CD4-positive, alpha-beta T cell treated with Interleukin-15 for 1 hour (primary cell): ENCODE data around the gene ZBTB21.
"Not testable (repeated sequence)": the region's sequence is repeated elsewhere in the genome, so short reads cannot be mapped to it uniquely, and the experiment has no call there.

Experiments
- DNase-seq: peaks from one replicate; pipeline ENCODE4 v3.0.0-alpha.2; 2020

The ZBTB21 gene

DNA sequence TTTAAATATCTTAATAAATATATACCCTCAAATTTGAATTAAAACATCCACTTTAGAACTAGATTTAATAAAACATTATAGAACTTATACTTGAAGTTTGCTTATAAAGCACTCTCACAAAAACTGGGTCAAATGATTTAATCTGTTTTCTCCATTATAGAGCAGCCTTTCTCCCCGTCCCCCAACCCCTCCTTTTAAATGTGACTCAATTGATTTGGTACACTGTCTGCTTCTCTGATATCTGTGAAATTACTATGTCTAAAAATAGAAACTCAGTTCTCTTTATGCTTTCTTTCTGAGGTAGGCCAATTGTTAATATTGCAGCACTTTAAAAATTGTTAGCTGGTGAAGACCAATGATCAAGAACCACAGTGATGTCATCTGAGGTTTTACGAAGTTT, 6.9 kb upstream of the ZBTB21 start:
- DNase-seq = no peak

DNA sequence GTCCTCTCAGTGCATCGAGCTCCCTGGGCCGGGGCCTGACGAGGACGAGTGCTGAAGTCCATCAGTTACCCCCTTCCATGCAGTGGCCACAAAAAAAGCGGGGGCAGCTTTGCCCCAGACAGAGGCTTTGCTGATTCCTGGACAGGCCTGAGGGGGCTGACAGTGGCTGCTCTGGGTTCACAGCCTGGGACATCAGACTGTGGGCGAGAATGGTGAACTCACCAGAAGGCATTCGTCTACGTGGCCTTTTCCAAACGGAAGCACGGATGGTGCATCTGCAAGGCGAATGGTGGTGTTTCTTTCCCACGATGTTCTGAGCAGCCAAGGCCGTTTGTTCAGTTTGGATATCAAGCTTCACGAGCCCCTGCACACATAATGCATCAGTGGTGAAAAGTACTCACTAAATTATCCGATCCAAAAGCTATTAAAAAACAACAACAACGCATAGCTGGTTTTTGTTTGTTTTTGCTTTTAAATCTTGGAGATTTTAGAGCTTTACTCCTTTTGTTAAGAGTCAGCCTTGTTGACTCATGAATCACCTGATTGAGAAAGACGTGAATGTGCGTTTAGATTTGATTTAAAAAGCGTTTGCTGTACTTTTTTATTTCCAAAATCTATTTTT, 6.3 kb upstream of the ZBTB21 start:
- DNase-seq = no peak

- no peak for DNase-seq
Measured at GRCh38 chr21:42013931-42014330, 3.8 kb upstream of the ZBTB21 start.

DNA sequence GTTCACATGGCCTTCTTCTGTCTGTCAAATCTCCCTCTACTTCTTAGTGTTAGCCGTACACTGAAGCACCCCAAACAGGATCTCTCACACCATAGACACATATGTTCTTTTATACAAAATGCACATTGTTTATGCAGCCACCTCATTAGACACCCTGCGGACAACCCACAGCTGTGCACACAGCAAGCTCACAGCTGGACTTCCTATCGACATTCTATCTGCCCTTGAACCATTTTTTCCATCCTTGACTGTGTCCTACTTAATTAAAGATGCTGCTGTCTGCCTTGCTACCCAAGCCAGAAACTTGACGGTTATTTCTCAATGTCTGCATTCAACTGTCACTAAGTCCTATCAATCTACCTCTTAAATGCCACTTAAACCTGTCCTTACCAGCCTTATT, 3.2 kb upstream of the ZBTB21 start:
- DNase-seq = no peak

DNA sequence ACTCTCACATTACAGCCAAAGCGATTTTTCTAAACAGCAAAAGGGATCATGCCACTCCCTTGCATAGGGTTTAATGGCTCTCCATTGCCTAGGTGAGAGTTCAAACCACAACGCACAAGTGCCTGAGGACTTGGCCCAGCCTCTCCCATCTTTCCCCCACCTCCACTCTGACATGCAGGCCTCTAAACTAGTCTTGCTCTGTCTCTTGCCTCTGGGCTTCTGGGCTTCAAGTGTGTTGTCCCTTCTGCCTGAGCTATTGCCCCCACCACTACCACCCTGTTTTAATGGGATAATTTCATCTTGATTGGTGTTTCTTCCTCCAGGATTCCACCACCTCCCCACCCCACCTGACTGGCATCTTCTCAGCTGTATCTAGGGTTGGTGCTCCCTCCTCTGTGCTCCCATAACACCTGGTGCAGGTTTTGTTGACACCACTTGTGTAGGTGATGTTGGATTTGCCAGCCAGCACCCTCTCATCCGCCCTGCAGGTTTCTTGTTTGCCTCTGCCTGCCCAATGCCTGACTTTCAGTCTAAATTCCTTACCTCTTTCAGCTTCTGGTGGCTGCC, 2.7 kb upstream of the ZBTB21 start:
- DNase-seq = no peak

DNA sequence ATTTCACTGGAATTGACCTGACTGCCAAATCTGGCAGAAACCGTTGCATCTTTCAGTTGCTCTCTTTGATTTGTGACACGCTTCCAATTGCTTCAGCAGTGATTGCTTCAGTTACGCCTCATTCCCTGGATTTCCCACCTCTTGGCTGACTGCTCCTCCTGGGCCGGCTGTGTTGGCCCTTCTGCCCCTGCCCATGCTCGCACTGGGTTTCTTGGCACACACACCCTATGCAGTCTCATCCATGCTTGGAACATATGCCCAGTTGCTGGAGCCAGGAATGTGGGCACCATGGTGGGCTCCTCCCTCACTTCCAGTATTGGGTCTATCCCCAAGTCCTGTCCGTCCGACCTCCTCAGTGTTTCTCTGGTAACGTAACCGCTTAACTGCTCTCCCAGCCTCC, 2.2 kb upstream of the ZBTB21 start:
- no peak for DNase-seq

DNA sequence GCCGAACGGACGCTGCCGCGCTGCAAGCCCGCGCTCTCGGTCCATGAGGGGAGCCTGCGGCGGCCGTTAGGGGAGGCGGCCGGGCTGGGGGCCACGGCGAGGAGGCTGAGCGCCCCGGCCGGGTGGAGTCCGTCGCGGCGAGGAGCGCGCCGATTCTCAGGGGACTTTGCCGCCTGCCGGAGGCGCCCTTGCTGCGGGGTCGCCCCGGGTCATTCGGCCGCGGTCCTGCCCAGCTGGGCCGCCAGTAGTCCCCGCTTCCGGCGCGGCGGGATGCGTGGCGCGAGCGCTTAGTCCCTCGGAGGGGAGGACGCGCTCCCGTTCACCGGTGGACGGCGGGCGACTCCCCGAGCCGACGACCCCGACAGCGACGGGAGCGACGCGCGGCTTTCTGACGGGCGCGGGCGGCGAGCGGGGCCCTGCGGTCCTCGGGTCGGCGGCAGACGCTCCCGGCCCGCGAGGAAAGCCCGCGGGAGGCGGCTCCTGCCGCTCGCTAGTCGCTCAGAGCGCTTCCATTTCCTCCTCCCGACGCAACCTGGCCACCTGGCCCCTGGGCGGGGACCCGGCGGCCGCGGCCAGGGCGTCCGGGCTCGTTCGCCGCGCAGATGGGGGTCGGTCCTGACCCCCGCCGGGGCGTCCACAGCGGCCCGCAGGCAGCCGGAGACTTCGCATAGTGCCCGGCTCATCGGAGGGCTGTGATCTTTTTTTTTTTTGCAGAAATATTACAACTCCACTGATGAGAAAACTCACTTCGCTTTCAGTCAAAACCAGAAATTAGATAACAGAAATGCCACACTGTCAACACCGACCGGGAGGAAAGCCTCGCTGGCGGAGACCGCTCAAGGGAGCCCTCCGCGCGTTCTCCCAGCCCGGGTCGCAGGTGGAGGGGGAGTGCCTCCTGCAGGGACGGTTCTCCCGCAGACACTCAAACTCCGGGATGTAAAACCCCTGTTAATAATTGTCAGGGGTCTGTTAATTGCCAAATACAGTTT, 641 bp upstream of the ZBTB21 start:
- no peak for DNase-seq

DNA sequence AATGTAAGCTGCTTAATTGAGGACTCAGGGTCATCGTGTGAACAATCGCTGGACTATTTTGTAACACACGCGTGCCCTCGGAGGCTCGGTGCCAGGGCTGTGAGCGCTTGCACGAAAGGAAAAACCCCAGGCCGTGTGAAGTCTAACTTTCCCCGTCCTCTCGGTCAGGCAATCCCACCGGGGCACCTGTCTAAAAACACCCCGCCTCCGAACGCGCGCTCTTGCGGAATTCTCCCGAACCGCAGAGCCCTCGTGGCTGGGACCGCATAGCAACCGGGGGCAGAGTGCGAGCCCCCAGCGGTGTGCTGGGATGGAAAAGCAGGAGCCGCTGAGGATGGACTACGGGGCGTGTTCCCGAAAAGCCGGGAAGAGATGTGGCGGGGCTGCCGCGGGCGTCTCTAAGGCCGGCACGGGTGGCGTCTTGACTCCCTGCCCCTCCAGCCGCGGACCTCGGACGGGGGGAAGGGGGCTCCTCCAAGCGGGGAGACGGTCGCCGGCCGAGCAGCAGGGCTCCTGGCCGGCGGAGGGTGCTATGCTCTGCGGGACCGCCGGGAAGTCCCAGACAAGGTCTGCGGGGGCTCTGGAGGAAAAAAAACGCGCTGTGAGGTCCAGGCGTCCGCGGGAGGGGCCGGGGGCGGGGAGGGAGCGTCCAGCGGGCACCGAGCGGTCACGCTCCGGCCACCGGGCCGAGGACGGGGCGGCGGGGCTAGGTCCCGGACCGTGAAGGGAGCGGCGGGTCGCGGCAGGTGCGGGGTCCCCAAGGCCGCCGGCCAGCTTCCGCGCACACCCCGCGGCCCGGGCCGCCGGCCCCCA, 936 bp downstream of the ZBTB21 start:
- DNase-seq = peak; percentile 59

DNA sequence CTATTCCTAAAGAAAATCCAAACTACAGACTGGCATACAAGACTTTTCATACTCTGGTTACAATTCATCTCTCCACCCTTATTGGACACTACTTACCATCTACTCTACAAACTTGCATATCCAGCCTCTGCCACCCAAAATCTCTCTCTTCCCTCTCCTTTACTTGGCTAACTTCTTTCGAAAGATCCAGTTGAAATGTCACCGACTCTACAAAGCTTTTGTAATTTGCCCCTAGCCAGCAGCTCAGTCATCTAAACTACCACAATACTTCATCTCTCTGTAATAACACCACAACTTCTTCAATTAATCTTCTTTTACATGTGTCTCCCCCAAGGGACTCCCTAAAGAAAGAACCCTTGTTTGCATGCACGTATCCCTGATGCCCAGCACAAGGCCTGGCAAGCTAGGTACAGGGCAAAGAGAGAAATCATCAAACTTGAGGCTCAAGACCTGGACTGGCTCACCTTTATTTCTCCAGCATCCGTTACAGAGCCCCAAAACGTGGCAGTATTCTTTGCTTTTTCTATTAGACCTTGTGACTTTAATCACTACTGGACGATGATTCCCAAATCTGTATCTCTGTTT, 2.7 kb downstream of the ZBTB21 start:
- DNase-seq = no peak

- DNase-seq = no peak
Measured at GRCh38 chr21:42006765-42007164, 3.4 kb downstream of the ZBTB21 start.

GRCh38 chr21:42004406-42005199, 5.6 kb downstream of the ZBTB21 start:
- DNase-seq = no peak

- DNase-seq = no peak
Measured at GRCh38 chr21:42003051-42003461, 7.1 kb downstream of the ZBTB21 start.

GRCh38 chr21:42002421-42002958, 7.7 kb downstream of the ZBTB21 start:
- DNase-seq = no peak

DNA sequence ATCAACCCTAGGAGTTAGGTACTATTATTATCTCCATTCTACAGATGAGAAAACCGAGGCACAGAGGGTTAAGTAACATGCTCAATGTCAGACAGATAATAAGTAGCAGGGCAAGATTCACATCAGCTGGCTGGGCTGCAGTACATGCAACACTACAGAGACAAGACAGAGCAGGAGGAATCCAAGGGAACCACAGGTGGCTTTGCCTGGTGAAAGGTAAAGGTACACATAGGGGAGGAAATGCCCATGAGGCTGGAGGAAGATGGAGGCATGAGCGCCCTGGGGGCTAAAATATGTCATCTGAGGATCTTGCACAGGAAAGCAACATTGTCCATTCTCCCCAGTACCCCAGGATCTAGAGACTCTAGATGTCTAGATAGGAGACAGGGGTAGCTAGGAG, 8.4 kb downstream of the ZBTB21 start:
- DNase-seq = no peak

DNA sequence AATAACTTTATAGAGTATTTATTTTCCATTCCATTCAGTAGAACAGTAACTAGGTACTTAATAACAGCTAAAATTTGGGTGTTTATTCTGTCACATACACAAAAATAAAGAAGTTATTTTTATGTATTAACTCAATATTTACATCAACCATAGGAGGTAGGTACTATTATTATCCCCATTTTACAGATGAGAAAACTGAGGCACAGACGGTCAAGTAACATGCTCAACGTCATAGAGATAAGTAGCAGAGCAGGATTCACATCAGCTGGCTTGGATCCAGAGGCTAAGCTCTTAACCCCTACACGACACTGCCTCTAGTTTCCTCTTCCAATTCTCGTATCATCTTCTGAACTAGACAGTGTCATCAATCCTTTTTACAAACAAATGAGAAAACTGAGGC, 9.3 kb downstream of the ZBTB21 start:
- no peak for DNase-seq

DNA sequence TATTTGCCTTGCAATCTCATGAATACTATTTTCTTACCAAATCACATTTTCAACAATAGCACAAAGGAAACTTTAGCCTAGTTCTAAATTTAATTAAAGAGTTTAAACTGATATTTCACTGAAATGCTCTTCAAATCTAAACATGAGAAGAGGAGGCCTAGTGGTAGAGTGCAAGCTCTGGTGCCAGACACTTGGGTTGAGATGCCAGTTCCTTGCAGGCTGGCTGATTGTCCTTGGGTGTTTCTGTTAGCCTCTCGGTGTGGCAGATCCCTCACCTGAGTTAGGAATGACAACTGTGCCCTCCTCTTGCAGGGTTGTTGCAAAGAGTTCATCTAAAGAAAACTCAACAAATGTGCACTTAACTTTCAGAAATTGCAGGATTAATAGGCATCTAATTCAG, 12.5 kb downstream of the ZBTB21 start:
- no peak for DNase-seq

GRCh38 chr21:41995577-41995976, 14.6 kb downstream of the ZBTB21 start:
- no peak for DNase-seq

- DNase-seq = not testable (repeated sequence)
Measured at GRCh38 chr21:41994613-41995012, 15.5 kb downstream of the ZBTB21 start.

DNA sequence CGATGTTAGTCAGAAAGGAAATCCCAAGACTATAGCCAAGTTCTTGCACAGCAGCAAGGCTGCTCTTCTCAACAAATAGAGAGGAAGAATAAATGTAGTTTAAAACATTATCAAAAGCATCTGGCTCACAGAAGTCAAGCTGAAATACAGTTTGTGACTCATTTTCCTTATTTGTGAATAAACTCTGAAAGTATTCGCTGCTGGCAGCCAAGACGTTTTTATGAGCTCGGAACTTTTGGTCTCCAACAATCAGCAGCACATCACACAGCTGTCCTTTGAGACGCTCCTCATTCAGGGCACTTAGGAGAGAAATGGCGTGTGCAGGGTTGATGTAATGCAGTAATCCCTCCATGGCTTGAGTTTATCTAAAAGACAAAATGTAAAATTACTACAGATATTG, 16.4 kb downstream of the ZBTB21 start:
- no peak for DNase-seq

DNA sequence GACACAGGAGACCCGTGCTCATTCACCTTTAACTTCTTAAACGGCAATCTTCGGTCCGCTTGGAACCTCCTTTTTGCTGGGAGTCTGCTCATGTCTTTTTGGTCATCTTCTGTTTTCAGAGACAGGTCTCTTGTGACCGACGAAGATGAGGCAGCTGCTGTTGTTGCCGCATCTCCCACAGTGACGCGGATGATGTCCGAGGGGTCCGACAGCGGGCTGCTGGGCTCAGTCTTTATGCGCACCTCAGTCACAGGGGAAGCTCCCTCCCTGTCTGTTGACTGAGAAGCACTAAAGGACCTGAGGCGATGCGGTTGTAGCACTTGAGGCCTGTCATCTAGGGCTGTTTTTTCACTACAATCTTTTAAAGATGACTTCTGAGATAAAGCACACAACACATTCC, 17.6 kb downstream of the ZBTB21 start:
- no peak for DNase-seq

- DNase-seq = no peak
Measured at GRCh38 chr21:41991659-41992058, 18.5 kb downstream of the ZBTB21 start.

GRCh38 chr21:41989698-41990097, 20.5 kb downstream of the ZBTB21 start:
- DNase-seq = no peak
